MG63 (cell line): ENCODE data around the gene PLCL1. TPM values are rescaled to one million over a fixed set of nuclear protein-coding genes. Genes with fewer than 3 reads are reported as not detected.
"Not testable (repeated sequence)": the region's sequence is repeated elsewhere in the genome, so short reads cannot be mapped to it uniquely, and the experiment has no call there.

Source experiments
- DNase-seq: peaks from one replicate; pipeline ENCODE4 v3.0.0-alpha.2; 2020
- H3K27me3 ChIP-seq: fragments of 250-450 bp; sonication (Bioruptor Pico); 2 replicates; pipeline ENCODE4 v1.5.1; 2020; ENCODE audit warnings: mild to moderate bottlenecking, moderate library complexity
- H3K36me3 ChIP-seq: fragments of 250-450 bp; sonication (Bioruptor Pico); 2 replicates; pipeline ENCODE4 v1.5.1; 2020; ENCODE audit warnings: mild to moderate bottlenecking, moderate library complexity
- H3K4me3 ChIP-seq: fragments of 250-450 bp; sonication (Bioruptor Pico); 2 replicates; pipeline ENCODE4 v1.5.1; 2020; ENCODE audit warnings: mild to moderate bottlenecking, moderate library complexity
- H3K9me3 ChIP-seq: fragments of 250-450 bp; sonication (Bioruptor Pico); 2 replicates; pipeline ENCODE4 v1.5.1; 2020; ENCODE audit warnings: mild to moderate bottlenecking, moderate library complexity
- total RNA-seq: library from RNA; depleted of rRNA; stranded (reverse); fragments of >200 nt; shearing (Covaris generic); gene quantifications from 2 replicates; pipeline ENCODE4 v1.2.3, GENCODE V29; 2014; ENCODE audit warnings: low replicate concordance

The PLCL1 gene
- total RNA-seq, 1 experiment from 2014 or later: not detected

- peaks cover 29% of the 10 kb centered on the region for H3K27me3 ChIP-seq
Measured at GRCh38 chr2:197804758-197805714, 643 bp downstream of the PLCL1 start.

GRCh38 chr2:197805715-197806633 is 1.6 kb downstream of the PLCL1 start:
- Histone ChIP-seq H3K9me3 (no peaks in the 10 kb centered on the region), H3K36me3 (no peaks in the 10 kb centered on the region), H3K27me3 (peaks cover 29% of the 10 kb centered on the region), H3K4me3 (no peak overlapping the region)
- no peak for DNase-seq

More at GRCh38 chr2:197804758-197805714, 643 bp downstream of the PLCL1 start:
- no peaks in the 10 kb centered on the region for H3K36me3 ChIP-seq
- H3K4me3 ChIP-seq: peak overlapping the region; percentile 47
- H3K9me3 ChIP-seq: no peaks in the 10 kb centered on the region
- DNase-seq: no peak

DNA sequence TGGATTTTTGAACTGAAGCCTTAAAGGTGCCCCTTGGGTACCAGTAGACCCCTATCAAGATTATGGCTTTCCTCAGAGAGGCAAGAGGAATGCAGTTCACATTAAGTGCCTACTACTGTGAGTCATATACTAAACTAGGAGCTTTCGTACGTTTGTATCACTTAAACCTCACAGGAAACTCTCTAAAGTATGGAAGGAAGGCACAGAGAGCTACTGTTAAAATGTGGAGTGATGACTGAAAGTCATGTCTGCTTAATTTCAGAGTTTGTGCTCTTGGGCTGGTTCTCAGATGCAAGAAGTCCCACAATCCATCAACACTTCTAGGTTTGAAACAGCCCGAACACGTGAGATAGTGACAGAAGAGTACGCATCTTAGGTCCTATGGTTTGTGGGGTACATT is 4.7 kb downstream of the PLCL1 start:
- no peaks in the 10 kb centered on the region for H3K9me3 ChIP-seq
- no peaks in the 10 kb centered on the region for H3K36me3 ChIP-seq
- H3K27me3 ChIP-seq: peaks cover 24% of the 10 kb centered on the region
- DNase-seq: no peak
- H3K4me3 ChIP-seq: no peak overlapping the region

- Histone ChIP-seq H3K27me3 (peaks cover 20% of the 10 kb centered on the region), H3K36me3 (no peaks in the 10 kb centered on the region), H3K4me3 (no peak overlapping the region), H3K9me3 (no peaks in the 10 kb centered on the region)
- DNase-seq: no peak
Measured at GRCh38 chr2:197810016-197810415, 5.6 kb downstream of the PLCL1 start.

DNA sequence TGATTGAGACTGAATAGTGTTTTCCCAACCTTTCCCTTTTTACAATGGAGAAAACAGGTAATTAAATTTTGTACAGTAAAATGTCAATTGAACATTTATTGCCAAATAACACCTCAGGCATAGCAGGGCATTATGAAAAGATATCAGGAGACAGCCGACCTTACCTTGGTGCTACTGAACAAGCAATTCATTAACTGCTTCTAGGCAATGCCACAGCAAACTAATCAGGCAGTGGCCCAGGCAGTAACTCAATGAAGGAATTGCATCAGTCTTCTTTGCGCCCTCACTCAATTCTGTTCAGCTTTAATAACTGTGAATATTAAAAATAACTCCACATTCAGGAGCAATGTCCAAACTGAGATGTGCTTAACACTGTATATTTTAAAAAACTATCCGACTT is 6.1 kb downstream of the PLCL1 start:
- peaks cover 15% of the 10 kb centered on the region for H3K27me3 ChIP-seq
- no peaks in the 10 kb centered on the region for H3K9me3 ChIP-seq
- no peak for DNase-seq
- no peaks in the 10 kb centered on the region for H3K36me3 ChIP-seq
- no peak overlapping the region for H3K4me3 ChIP-seq

- DNase-seq: peak; percentile 4
- no peaks in the 10 kb centered on the region for H3K36me3 ChIP-seq
- H3K9me3 ChIP-seq: no peaks in the 10 kb centered on the region
- no peaks in the 10 kb centered on the region for H3K27me3 ChIP-seq
- H3K4me3 ChIP-seq: no peak overlapping the region
Measured at GRCh38 chr2:197813093-197813787, 8.8 kb downstream of the PLCL1 start.

- Histone ChIP-seq H3K36me3 (no peaks in the 10 kb centered on the region), H3K9me3 (no peaks in the 10 kb centered on the region), H3K27me3 (no peaks in the 10 kb centered on the region), H3K4me3 (no peak overlapping the region)
- no peak for DNase-seq
Measured at GRCh38 chr2:197814526-197814925, 10.1 kb downstream of the PLCL1 start.

DNA sequence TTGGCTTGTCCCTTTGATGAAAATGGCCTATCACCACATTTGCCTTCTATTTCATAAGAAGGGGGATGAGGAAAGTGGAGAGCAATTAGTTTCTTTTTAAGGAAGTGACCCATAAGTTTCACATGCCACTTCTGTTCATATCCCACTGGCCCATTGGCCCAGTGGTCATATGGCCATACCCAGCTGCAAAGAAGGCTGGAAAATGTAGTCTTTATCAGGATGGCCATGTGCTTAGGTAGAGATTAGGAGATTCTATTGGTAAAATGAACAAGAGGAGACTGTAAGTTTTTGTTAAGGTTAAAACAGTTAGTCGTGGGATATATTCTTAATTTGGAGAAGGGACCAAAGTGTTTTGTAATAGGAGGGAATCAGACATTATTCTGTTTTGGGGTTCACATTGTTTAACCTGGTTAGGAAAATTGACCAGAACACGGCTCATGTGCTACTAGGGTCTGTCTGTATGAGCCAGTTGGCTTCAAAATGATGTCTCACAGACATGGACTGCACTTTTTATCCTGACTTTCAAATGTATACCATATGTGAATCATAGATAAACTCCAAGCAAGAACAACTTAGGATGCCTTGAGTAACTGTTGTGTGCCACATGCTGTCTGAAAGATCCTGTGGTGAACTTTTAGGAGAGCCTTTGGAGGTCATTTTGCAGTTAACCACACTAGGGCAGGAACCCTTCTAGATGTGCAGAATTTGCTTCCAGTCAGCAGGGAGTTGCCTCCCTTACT is 17.3 kb downstream of the PLCL1 start:
- Histone ChIP-seq H3K36me3 (no peaks in the 10 kb centered on the region), H3K9me3 (no peaks in the 10 kb centered on the region), H3K4me3 (no peak overlapping the region), H3K27me3 (no peaks in the 10 kb centered on the region)
- no peak for DNase-seq

GRCh38 chr2:197822333-197822732 is 17.9 kb downstream of the PLCL1 start:
- Histone ChIP-seq H3K27me3 (no peaks in the 10 kb centered on the region), H3K4me3 (no peak overlapping the region), H3K36me3 (no peaks in the 10 kb centered on the region), H3K9me3 (no peaks in the 10 kb centered on the region)
- DNase-seq: no peak

GRCh38 chr2:197827618-197828017 is 23.2 kb downstream of the PLCL1 start:
- no peak for DNase-seq
- Histone ChIP-seq H3K9me3 (no peaks in the 10 kb centered on the region), H3K27me3 (no peaks in the 10 kb centered on the region), H3K4me3 (no peak overlapping the region), H3K36me3 (no peaks in the 10 kb centered on the region)

GRCh38 chr2:197828464-197829135 is 24.2 kb downstream of the PLCL1 start:
- no peak overlapping the region for H3K4me3 ChIP-seq
- no peak for DNase-seq
- H3K27me3 ChIP-seq: no peaks in the 10 kb centered on the region
- H3K9me3 ChIP-seq: no peaks in the 10 kb centered on the region
- H3K36me3 ChIP-seq: no peaks in the 10 kb centered on the region

- not testable (repeated sequence) for DNase-seq, H3K4me3 ChIP-seq, H3K36me3 ChIP-seq, H3K9me3 ChIP-seq, H3K27me3 ChIP-seq
Measured at GRCh38 chr2:197834771-197835170, 30.4 kb downstream of the PLCL1 start.

- Histone ChIP-seq H3K27me3 (no peaks in the 10 kb centered on the region), H3K4me3 (no peak overlapping the region), H3K36me3 (no peaks in the 10 kb centered on the region), H3K9me3 (no peaks in the 10 kb centered on the region)
- DNase-seq: no peak
Measured at GRCh38 chr2:197835293-197835692, 30.9 kb downstream of the PLCL1 start.

DNA sequence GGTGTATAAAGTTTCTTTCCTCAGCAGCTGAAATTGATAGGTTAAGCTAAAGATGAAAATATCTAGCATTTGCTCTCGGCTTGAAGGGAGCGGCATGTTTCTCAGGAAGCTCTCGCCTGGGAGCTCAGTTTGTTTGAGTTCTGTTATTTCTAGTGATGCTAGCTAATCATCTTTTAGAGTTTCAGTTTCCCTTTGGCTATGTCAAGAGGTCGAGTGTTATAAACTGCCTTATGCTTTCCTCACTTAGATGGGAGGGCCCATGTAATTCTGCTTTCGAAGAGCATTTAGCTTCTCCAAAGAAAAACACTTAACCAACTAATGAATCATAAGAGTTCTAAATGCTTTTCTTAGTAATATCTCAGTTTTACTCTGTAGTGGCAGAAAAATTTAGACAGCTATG is 33.6 kb downstream of the PLCL1 start:
- Histone ChIP-seq H3K36me3 (no peaks in the 10 kb centered on the region), H3K9me3 (no peaks in the 10 kb centered on the region), H3K27me3 (no peaks in the 10 kb centered on the region), H3K4me3 (peak overlapping the region; percentile 32)
- DNase-seq: no peak

- Histone ChIP-seq H3K9me3 (no peaks in the 10 kb centered on the region), H3K27me3 (no peaks in the 10 kb centered on the region), H3K4me3 (peak overlapping the region; percentile 32), H3K36me3 (no peaks in the 10 kb centered on the region)
- no peak for DNase-seq
Measured at GRCh38 chr2:197838579-197838978, 34.2 kb downstream of the PLCL1 start.

DNA sequence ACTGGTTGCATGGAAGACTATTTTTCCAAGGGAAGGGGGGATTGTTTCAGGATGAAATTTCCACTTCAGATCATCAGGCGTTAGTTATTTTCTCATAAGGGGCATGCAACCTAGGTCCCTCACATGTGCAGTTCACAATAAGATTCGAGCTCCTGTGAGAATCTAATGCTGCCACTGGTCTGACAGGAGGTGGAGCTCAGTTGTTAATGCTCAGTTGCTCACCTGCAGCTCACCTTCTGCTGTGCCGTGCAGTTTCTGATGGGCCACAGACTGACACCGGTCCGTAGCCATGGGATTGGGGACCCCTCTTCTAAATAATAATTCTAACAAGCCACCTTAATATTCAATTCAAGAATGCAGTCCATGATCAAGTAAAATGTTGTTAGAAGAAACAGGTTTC is 34.9 kb downstream of the PLCL1 start:
- H3K9me3 ChIP-seq: no peaks in the 10 kb centered on the region

More for the DNA sequence above, 34.9 kb downstream of the PLCL1 start:
- Histone ChIP-seq H3K36me3 (no peaks in the 10 kb centered on the region), H3K4me3 (no peak overlapping the region), H3K27me3 (no peaks in the 10 kb centered on the region)
- no peak for DNase-seq
